IPS-NIHi7 (cell line): ENCODE data around the gene LAMA3.

Experiments
- DNase-seq: peaks from one replicate; pipeline ENCODE4 v3.0.0; 2012; ENCODE audit warnings: mixed read lengths; ENCODE audit errors: extremely low spot score

The LAMA3 gene

GRCh38 chr18:23935804-23936203 lies 246.6 kb downstream of the LAMA3 start:
- DNase-seq = no peak

DNA sequence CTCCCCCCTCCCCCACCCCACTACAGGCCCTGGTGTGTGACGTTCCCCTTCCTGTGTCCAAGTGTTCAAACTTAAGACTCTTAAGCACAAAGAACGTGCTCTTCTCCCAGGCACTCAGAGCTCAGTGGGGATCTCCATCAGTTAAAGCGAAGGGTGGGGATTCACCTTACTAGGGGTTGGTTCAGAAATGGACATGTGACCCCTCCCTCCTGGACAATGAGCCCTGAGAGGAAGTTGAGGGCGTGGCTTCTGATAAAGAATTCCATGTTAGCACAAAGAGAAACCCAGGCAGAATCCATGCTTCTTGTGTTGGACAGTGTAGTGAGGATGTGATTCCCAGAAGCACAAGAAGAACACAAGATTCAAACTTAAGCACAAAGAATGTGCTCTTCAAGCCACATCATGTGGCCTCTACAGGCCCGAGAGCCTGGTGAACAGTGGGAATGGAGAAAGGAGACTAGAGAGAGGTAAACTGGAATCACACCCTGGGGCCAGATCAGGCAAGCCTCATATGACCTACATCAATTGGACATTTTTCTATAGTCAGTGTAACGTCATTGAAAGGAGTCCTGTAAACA lies 247.2 kb downstream of the LAMA3 start:
- DNase-seq = no peak

DNA sequence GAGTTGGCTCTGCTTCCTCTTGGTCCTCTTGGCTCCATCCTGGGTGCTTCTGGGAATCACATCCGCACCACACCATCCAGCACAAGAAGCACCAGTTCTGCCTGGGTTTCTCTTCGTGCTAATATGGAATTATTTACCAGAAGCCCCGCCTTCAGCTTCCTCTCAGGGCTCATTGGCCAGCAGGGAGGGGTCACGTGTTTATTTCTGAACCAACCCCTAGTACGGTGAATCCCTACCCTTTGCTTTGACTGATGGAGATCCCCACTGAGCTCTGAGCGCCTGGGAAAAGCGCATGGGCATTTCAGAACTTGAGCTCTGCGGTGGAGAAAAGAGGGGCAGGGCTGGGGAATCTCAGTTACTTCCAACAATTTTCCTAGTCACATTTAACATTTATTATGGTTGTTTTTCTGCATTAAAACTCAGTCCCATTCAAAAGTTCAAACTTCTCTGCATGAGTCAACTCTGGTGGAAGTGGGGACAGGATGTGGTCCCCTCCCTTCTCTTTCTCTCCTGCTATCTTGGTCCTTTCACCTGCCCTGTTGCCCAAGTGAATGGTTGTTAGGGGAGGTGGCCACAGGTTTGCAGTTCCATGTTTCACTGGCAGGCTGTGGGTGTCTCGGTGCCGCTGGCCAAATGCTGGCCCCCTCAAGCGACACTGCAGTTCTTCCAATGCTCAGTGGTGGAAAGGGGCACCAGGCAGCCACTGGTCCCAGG lies 248.9 kb downstream of the LAMA3 start:
- no peak for DNase-seq

DNA sequence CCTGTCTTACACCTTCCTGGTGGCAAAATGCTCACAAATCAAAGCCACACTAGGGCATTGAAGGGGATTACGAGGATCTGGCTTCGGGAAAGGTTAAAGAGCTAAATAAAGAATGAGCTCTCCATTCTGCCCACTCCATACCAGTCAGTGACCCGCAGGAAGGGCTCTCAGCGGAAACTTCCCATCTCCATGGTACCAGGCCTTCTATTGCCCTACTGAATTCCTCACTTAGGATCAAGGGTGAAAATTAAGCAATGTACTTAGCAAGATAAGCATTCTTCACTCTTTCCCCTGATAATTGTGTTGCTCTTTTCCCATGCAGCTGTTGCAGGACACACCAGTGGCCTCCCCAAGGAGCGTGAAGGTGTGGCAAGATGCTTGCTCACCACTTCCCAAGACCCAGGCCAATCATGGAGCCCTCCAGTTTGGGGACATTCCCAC lies 249.7 kb downstream of the LAMA3 start:
- no peak for DNase-seq

DNA sequence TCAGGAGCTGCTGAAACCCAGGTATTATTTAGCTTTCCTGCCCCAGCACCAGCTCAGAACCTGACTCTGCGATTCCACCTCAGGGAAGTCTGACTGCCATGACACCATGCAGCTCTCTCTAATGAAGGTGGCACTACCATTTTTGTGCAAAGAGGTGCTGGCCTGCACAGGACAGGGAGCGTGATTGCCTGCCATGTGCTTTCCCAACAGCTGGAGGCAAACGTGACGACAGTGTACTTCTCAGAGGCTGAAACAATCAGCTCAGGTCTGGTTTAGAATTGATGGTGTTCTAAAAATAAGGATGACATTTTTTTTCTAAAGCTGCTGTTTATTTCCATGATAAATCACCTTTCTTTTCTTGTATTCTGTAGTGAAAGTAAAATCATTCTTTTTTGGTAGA lies 250.1 kb downstream of the LAMA3 start:
- DNase-seq = no peak

DNA sequence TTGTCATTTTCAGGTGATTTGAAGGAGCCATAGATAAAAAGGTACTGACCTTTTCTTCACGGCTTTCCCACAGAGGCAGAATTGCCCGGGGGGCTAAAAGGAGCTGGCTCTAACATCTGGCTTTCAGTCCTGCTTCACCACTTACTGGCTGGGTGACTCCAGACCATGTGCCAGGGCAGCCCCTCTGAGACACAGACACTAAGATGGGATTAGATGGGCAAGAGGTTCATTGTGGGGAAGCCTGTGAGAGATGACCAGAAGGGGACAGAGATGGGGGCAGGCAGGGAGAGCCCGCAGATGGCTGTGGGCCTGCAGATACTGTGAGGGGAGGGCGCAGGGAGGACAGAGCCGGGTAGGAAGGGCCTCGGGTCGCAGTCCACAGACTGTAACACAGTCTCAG lies 250.6 kb downstream of the LAMA3 start:
- no peak for DNase-seq

GRCh38 chr18:23941791-23942190 lies 252.5 kb downstream of the LAMA3 start:
- DNase-seq = no peak

GRCh38 chr18:23943104-23943503 lies 253.9 kb downstream of the LAMA3 start:
- DNase-seq = no peak

DNA sequence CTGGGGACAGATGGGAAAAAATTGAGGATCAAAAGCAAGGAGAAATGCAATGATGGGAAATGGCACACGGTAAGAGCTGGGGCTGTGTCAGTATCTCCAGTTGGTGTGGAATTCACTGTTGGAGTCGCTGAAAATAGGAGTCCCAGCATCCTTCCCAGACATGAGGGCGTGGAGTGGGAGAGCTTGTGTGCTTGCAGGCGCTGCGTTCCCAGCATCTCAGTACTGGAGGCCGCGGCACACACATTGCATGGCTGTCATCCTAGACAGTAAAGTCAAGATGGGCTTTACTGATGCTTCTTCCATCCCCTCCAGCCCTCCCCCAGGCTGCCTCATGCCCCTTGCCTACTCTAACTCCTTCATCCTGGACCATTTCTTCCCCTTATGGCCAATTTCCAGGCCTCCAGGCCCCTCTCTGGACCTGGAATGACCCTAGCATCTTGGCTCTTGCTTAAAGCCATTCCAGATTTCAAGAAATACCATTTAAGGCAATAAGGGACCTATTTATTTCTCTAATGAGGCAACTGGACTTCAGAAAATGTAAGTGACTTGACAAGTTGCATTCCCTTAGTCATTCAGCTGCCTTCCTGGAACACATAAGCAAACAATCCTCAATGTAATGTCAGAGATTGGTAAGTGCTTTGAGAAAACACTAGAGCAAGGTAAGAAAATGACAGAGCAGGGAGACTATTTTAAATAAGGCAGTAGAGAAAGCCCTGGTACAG lies 254.8 kb downstream of the LAMA3 start:
- DNase-seq = no peak

DNA sequence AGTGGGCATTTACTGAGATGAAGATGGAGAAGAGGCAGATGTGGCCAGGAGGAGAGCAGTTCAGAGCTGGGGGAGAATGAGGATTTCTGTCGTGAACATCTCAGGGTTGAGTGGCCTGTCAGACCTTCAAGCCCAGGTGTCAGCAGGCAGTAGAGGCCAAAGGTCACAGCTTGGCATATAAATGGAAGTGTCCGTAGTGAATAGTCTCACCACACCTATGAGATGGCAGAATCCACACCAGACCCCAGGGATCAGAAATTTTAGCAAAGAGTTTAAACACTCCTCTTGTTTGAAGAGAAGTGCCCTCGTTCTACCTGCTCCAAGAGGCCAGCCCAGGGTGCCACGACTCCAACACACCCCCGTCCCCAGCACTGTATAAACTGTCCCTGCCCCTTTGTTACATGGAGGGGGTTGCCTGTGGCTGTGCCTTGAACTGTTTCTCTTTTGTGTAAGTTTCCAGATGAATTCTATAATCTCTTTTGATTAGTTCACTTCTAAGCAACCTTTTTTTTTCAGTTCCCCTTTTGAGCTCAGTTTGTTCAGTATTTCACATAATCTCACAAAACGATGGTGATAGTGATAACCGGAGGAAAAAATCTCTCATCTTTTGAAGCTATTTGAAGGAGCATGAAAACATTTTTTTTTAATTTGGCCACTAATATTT lies 256.3 kb downstream of the LAMA3 start:
- DNase-seq = no peak

- DNase-seq = peak; percentile 38
Observed at GRCh38 chr18:23949863-23950262, 260.6 kb downstream of the LAMA3 start.

DNA sequence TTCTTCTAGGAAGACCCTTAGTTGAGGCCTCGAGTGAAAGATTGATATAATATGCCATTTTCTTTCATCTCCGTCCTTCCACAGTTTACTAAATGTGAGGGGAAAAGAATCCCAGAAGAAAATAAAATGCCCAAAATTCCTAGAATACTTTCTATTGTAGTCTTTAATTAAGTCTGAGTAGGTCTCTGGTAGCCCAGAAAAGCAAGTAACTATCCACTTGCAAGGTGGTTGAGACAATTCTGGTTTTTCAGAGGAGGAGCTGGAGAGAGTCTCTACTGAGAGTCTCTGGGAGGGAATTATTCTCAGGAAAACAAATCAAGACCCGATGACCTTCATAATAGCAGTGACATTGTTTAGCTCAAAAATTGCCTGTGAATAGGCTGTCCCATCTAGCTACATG lies 261.4 kb downstream of the LAMA3 start:
- no peak for DNase-seq

DNA sequence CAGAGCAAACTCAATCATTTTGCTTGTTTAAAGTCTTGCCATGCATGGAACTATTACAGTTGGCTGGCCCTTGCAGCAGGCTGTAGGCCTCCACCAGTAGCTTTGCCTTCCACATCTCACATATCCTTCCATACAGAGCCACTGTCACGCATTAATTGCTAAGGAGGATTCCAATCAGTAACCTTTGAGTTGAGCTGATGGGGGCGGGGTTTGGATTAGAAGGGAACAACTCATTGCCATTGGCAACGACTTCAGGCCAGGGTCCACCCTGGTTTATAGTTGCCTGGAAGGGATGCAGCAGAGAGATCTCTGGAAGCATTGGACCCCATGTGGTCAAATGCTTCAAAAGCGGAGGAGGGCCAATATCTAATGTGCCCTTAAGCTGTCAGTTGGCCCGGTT lies 262.0 kb downstream of the LAMA3 start:
- no peak for DNase-seq

GRCh38 chr18:23953984-23954383 lies 264.7 kb downstream of the LAMA3 start:
- DNase-seq = no peak

DNA sequence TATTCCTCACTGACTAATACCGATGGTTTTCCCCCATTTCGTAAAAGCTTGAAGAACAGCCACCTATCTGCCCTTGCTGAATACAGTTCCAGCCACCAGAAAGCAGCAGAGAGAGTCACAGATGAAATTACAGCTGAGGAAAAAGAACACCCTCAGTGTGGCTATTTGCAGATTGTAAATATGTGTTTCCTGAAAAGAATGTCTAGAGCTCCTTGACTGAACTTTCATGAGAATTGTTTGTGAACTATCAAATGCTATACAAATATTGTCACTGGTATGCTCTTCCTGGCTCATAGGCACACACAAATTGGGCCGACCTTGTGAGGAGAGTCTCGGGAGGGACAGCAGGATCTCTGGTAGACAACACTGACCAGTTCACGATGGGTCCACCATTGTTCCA lies 267.2 kb downstream of the LAMA3 start:
- DNase-seq = no peak

DNA sequence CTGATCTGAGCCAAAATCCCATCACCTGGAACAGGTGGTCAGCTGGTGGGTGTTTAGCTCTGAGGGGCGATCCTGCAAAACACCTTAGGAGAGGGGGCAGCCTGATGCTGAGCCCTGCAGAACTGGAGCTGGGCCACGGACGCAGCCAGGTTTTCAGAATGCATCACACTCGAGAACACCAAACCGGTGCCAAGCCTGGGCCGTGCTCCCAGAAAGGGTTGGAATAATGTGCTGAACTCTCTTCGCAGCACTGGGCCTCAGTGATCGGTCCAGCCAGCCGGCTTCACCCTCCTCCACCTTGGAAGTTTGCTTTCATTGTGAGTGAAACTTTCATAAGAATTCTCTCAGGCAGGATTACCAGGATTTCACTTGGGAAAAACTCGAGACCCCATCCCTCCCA lies 268.8 kb downstream of the LAMA3 start:
- DNase-seq = no peak

GRCh38 chr18:23963443-23964165 lies 274.4 kb downstream of the LAMA3 start:
- no peak for DNase-seq

- DNase-seq = no peak
Observed at GRCh38 chr18:23964282-23965238, 275.3 kb downstream of the LAMA3 start.

GRCh38 chr18:23966909-23967308 lies 277.7 kb downstream of the LAMA3 start:
- DNase-seq = no peak

- DNase-seq = no peak
Observed at GRCh38 chr18:23967321-23968089, 278.3 kb downstream of the LAMA3 start.
